Neural progenitor cell (in vitro differentiated cells): ENCODE data around the gene DCC. TPM values are rescaled to one million over a fixed set of nuclear protein-coding genes. Genes with fewer than 3 reads are reported as not detected.

ENCODE experiments used
- DNase-seq: peaks from one replicate; pipeline ENCODE4 v3.0.0-alpha.2; 2016; ENCODE audit warnings: low spot score
- H2AFZ ChIP-seq: fragments of 200-600 bp; sonication (generic); replicated peaks from 2 replicates; pipeline ENCODE4 v1.6.1; 2016; ENCODE audit warnings: antibody characterized with exemption
- H3F3A ChIP-seq: fragments of 200-600 bp; sonication (generic); 2 replicates; pipeline ENCODE4 v1.6.1; 2016; ENCODE audit warnings: antibody characterized with exemption, low read depth
- H3K27ac ChIP-seq: fragments of 200-600 bp; sonication (generic); 2 replicates; pipeline ENCODE4 v1.5.1; 2016; ENCODE audit warnings: mild to moderate bottlenecking
- H3K27me3 ChIP-seq: fragments of 200-600 bp; sonication (generic); 2 replicates; pipeline ENCODE4 v1.6.1; 2016; ENCODE audit warnings: mild to moderate bottlenecking, moderate library complexity
- H3K36me3 ChIP-seq: fragments of 200-600 bp; sonication (generic); 2 replicates; pipeline ENCODE4 v1.5.1; 2016
- H3K4me1 ChIP-seq: fragments of 200-600 bp; sonication (generic); 2 replicates; pipeline ENCODE4 v1.6.1; 2016; ENCODE audit warnings: mixed run types
- H3K4me2 ChIP-seq: fragments of 200-600 bp; sonication (generic); 2 replicates; pipeline ENCODE4 v1.6.1; 2016
- H3K4me3 ChIP-seq: fragments of 200-600 bp; sonication (generic); 2 replicates; pipeline ENCODE4 v1.5.1; 2016
- H3K79me2 ChIP-seq: fragments of 200-600 bp; sonication (generic); 2 replicates; pipeline ENCODE4 v1.6.1; 2016; ENCODE audit warnings: low read depth
- H3K9ac ChIP-seq: fragments of 200-600 bp; sonication (generic); 2 replicates; pipeline ENCODE4 v1.6.1; 2016
- H3K9me3 ChIP-seq: fragments of 200-600 bp; sonication (generic); 2 replicates; pipeline ENCODE4 v1.5.1; 2016; ENCODE audit warnings: low read depth
- H4K20me1 ChIP-seq: fragments of 200-600 bp; sonication (generic); 2 replicates; pipeline ENCODE4 v1.6.1; 2016; ENCODE audit warnings: low read depth
- H3K27ac Mint-ChIP-seq: 3 replicates; pipeline ENCODE4 v1.8.0; 2021; ENCODE audit warnings: mixed read lengths
- H3K27me3 Mint-ChIP-seq: 2 replicates; pipeline ENCODE4 v1.8.0; 2022; ENCODE audit warnings: low read depth, mild to moderate bottlenecking, inconsistent platforms, moderate library complexity, mixed read lengths; ENCODE audit not compliant: insufficient read depth
- H3K36me3 Mint-ChIP-seq: 3 replicates; pipeline ENCODE4 v1.8.0; 2021; ENCODE audit warnings: mixed read lengths
- H3K4me1 Mint-ChIP-seq: 3 replicates; pipeline ENCODE4 v1.8.0; 2021; ENCODE audit warnings: mixed read lengths
- H3K4me3 Mint-ChIP-seq: 3 replicates; pipeline ENCODE4 v1.8.0; 2021; ENCODE audit warnings: mild to moderate bottlenecking, moderate library complexity, mixed read lengths
- H3K9me3 Mint-ChIP-seq: 3 replicates; pipeline ENCODE4 v1.8.0; 2020; ENCODE audit warnings: mixed read lengths
- EZH2 ChIP-seq: fragments of 200-600 bp; sonication (generic); IDR thresholded peaks from 2 replicates; pipeline ENCODE4 v1.6.1; 2017; ENCODE audit warnings: antibody characterized with exemption, mild to moderate bottlenecking, moderate library complexity
- EZH2phosphoT487 ChIP-seq: fragments of 200-600 bp; sonication (generic); IDR thresholded peaks from 2 replicates; pipeline ENCODE4 v1.6.1; 2017; ENCODE audit warnings: antibody characterized with exemption
- total RNA-seq: library from RNA; depleted of rRNA; stranded (reverse); fragments of >200 nt; gene quantifications from 2 replicates; pipeline ENCODE4 v1.2.3, GENCODE V29; 2015; ENCODE audit warnings: low replicate concordance
- TF ChIP-seq, protein P1 (sequence below): fragments of 200-600 bp; sonication (generic); IDR thresholded peaks from 2 replicates; pipeline ENCODE4 v1.5.1; 2017; ENCODE audit warnings: antibody characterized with exemption, mild to moderate bottlenecking

The DCC gene
- total RNA-seq, 1 donor from 2014 or later, result 0.41 TPM

GRCh38 chr18:52475325-52475724 lies 135.3 kb downstream of the DCC start:
- Histone ChIP-seq H3K9me3 (no peaks in the 10 kb centered on the region), H3K4me3 (no peak overlapping the region), H3K4me1 (no peaks in the 10 kb centered on the region), H3K9ac (no peak overlapping the region), H3K79me2 (no peaks in the 10 kb centered on the region), H3K4me2 (no peak overlapping the region), H3K27ac (no peak overlapping the region), H4K20me1 (no peaks in the 10 kb centered on the region), H3F3A (no peaks in the 10 kb centered on the region), H3K27me3 (no peaks in the 10 kb centered on the region), H3K36me3 (no peaks in the 10 kb centered on the region), H2AFZ (no peak overlapping the region)
- no peaks in the 10 kb centered on the region for H3K4me1 Mint-ChIP-seq
- H3K27me3 Mint-ChIP-seq, result peaks cover 6% of the 10 kb centered on the region
- DNase-seq, result no peak
- H3K27ac Mint-ChIP-seq, result no peak overlapping the region
- no peak for TF ChIP-seq EZH2phosphoT487
- TF ChIP-seq, protein P1, sequence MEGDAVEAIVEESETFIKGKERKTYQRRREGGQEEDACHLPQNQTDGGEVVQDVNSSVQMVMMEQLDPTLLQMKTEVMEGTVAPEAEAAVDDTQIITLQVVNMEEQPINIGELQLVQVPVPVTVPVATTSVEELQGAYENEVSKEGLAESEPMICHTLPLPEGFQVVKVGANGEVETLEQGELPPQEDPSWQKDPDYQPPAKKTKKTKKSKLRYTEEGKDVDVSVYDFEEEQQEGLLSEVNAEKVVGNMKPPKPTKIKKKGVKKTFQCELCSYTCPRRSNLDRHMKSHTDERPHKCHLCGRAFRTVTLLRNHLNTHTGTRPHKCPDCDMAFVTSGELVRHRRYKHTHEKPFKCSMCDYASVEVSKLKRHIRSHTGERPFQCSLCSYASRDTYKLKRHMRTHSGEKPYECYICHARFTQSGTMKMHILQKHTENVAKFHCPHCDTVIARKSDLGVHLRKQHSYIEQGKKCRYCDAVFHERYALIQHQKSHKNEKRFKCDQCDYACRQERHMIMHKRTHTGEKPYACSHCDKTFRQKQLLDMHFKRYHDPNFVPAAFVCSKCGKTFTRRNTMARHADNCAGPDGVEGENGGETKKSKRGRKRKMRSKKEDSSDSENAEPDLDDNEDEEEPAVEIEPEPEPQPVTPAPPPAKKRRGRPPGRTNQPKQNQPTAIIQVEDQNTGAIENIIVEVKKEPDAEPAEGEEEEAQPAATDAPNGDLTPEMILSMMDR, result no peak
- peaks cover 3% of the 10 kb centered on the region for H3K36me3 Mint-ChIP-seq
- no peaks in the 10 kb centered on the region for H3K9me3 Mint-ChIP-seq
- no peak overlapping the region for H3K4me3 Mint-ChIP-seq

- Histone ChIP-seq H3K27ac (no peak overlapping the region), H4K20me1 (no peaks in the 10 kb centered on the region), H3K79me2 (no peaks in the 10 kb centered on the region), H3K27me3 (no peaks in the 10 kb centered on the region), H3K4me3 (no peak overlapping the region), H2AFZ (no peak overlapping the region), H3K4me2 (no peak overlapping the region), H3F3A (no peaks in the 10 kb centered on the region), H3K9ac (no peak overlapping the region), H3K4me1 (no peaks in the 10 kb centered on the region), H3K36me3 (no peaks in the 10 kb centered on the region), H3K9me3 (no peaks in the 10 kb centered on the region)
- no peaks in the 10 kb centered on the region for H3K4me1 Mint-ChIP-seq
- no peaks in the 10 kb centered on the region for H3K27me3 Mint-ChIP-seq
- no peaks in the 10 kb centered on the region for H3K9me3 Mint-ChIP-seq
- TF ChIP-seq, protein P1, result no peak
- H3K27ac Mint-ChIP-seq, result no peak overlapping the region
- DNase-seq, result no peak
- peaks cover 3% of the 10 kb centered on the region for H3K36me3 Mint-ChIP-seq
- no peak overlapping the region for H3K4me3 Mint-ChIP-seq
These were observed 141.1 kb downstream of the DCC start for GRCh38 chr18:52481116-52481515.

DNA sequence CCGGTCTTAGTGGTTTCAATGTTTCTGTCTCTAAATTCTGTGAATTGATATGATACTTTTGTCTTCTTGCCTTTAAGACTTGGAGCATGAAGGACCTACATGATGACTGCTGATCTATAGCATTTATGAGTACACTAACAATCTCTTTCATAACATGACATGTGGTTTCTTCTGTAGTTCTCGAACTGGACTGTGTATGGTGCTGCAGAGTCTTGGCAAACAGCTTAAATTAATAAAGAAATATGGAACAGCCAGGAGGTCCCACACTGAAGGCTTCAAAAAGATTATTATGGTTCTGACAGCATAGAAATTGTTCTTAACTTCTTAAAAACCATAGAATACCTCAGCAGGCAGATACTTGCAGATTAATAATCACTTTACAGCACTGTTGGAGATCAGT lies 145.0 kb downstream of the DCC start:
- H3K4me1 ChIP-seq, result no peaks in the 10 kb centered on the region
- no peaks in the 10 kb centered on the region for H3K4me1 Mint-ChIP-seq
- no peak overlapping the region for H3K27ac ChIP-seq
- H3F3A ChIP-seq, result no peaks in the 10 kb centered on the region
- no peaks in the 10 kb centered on the region for H4K20me1 ChIP-seq
- H3K9me3 ChIP-seq, result no peaks in the 10 kb centered on the region
- H3K4me2 ChIP-seq, result no peak overlapping the region
- H3K36me3 Mint-ChIP-seq, result no peaks in the 10 kb centered on the region
- no peak overlapping the region for H3K9ac ChIP-seq
- H3K36me3 ChIP-seq, result no peaks in the 10 kb centered on the region
- no peaks in the 10 kb centered on the region for H3K79me2 ChIP-seq
- H3K4me3 Mint-ChIP-seq, result no peak overlapping the region
- no peak overlapping the region for H2AFZ ChIP-seq
- DNase-seq, result no peak
- no peaks in the 10 kb centered on the region for H3K27me3 Mint-ChIP-seq
- H3K4me3 ChIP-seq, result no peak overlapping the region
- H3K27ac Mint-ChIP-seq, result no peak overlapping the region
- TF ChIP-seq EZH2 (no peak), EZH2phosphoT487 (no peak)
- TF ChIP-seq, protein P1, result no peak
- no peaks in the 10 kb centered on the region for H3K27me3 ChIP-seq
- H3K9me3 Mint-ChIP-seq, result no peaks in the 10 kb centered on the region

GRCh38 chr18:52486052-52486451 lies 146.1 kb downstream of the DCC start:
- Mint-ChIP-seq H3K4me3 (no peak overlapping the region), H3K27me3 (no peaks in the 10 kb centered on the region), H3K36me3 (no peaks in the 10 kb centered on the region), H3K27ac (no peak overlapping the region), H3K9me3 (no peaks in the 10 kb centered on the region), H3K4me1 (no peaks in the 10 kb centered on the region)
- Histone ChIP-seq H4K20me1 (no peaks in the 10 kb centered on the region), H3K36me3 (no peaks in the 10 kb centered on the region), H3K4me1 (no peaks in the 10 kb centered on the region), H3K9me3 (no peaks in the 10 kb centered on the region), H3K27ac (no peak overlapping the region), H2AFZ (no peak overlapping the region), H3K4me3 (no peak overlapping the region), H3K79me2 (no peaks in the 10 kb centered on the region), H3K4me2 (no peak overlapping the region), H3K27me3 (no peaks in the 10 kb centered on the region), H3F3A (no peaks in the 10 kb centered on the region), H3K9ac (no peak overlapping the region)
- DNase-seq, result no peak
- TF ChIP-seq EZH2phosphoT487 (no peak), EZH2 (no peak)
- TF ChIP-seq, protein P1, result no peak
